Brain microvascular endothelial cell (primary cell): Measurements from ENCODE around the gene SPTBN5.
A peak's percentile ranks its signal among the peaks of the same experiment; 100 is the strongest.

Source experiments
- DNase-seq: peaks from one replicate; pipeline ENCODE4 v3.0.0-alpha.2; 2020
- H3K27ac ChIP-seq: fragments of 250-450 bp; sonication (Bioruptor Pico); 2 replicates; pipeline ENCODE4 v1.5.1; 2020; ENCODE audit warnings: mild to moderate bottlenecking, moderate library complexity
- H3K27me3 ChIP-seq: fragments of 250-450 bp; sonication (Bioruptor Pico); replicated peaks from 2 replicates; pipeline ENCODE4 v1.5.1; 2020; ENCODE audit warnings: mild to moderate bottlenecking
- H3K36me3 ChIP-seq: fragments of 250-450 bp; sonication (Bioruptor Pico); replicated peaks from 2 replicates; pipeline ENCODE4 v1.5.1; 2020; ENCODE audit warnings: mild to moderate bottlenecking
- H3K4me3 ChIP-seq: 2 replicates; pipeline ENCODE4 v1.5.1; 2011; ENCODE audit warnings: low read depth, mild to moderate bottlenecking, control low read depth, low read length, moderate library complexity
- in situ Hi-C: cut with HindIII; loops from 2 replicates; pipeline ENCODE4 v1.10.0; 2017; ENCODE audit warnings: low sequenced_read_pairs, low pct_ligation_motif_present
- TF ChIP-seq, protein P1 (sequence below): IDR thresholded peaks from 2 replicates; pipeline ENCODE4 v1.5.1; 2011; ENCODE audit warnings: low read depth, mild to moderate bottlenecking, moderate library complexity, low read length, control low read depth, inconsistent platforms; ENCODE audit errors: missing control alignments

Gene SPTBN5

DNA sequence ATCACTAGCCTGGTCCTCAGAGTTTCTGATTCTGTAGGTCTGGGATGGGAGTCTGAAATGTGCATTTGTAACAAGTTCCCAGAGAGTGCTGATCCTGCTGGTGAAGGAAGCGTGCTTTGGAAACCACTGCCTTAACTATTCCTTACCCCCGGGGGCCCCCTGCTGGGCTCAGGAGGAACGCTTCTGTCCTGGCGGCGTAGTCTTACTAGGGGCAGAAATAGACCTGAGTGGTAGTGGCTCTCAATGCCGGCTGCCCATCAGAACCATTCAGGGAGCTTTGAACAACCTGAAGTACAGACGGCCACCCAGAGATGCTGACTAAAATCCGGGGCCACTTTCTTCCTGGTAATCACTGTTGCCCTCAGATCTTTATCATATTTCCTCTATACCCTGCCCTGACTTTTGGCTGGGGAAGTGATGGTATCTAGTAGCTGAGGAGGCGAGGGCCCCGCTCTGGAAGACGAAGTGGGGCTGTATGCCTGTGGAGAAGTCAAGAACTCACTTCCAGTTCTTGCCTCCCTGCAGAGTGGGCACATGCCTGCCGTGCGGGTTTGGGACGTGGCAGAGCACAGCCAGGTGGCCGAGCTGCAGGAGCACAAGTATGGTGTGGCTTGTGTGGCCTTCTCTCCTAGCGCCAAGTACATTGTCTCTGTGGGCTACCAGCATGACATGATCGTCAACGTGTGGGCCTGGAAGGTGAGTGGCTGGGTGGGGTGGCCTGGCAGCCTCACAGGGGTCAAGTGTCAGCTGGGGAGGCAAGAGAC, 82.2 kb downstream of the SPTBN5 start:
- DNase-seq, result peak; percentile 79
- Histone ChIP-seq H3K4me3 (no peak overlapping the region), H3K27me3 (no peaks in the 10 kb centered on the region), H3K27ac (no peak overlapping the region), H3K36me3 (peaks cover 39% of the 10 kb centered on the region)
- TF ChIP-seq, protein P1, sequence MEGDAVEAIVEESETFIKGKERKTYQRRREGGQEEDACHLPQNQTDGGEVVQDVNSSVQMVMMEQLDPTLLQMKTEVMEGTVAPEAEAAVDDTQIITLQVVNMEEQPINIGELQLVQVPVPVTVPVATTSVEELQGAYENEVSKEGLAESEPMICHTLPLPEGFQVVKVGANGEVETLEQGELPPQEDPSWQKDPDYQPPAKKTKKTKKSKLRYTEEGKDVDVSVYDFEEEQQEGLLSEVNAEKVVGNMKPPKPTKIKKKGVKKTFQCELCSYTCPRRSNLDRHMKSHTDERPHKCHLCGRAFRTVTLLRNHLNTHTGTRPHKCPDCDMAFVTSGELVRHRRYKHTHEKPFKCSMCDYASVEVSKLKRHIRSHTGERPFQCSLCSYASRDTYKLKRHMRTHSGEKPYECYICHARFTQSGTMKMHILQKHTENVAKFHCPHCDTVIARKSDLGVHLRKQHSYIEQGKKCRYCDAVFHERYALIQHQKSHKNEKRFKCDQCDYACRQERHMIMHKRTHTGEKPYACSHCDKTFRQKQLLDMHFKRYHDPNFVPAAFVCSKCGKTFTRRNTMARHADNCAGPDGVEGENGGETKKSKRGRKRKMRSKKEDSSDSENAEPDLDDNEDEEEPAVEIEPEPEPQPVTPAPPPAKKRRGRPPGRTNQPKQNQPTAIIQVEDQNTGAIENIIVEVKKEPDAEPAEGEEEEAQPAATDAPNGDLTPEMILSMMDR, result peak; percentile 81
- in situ Hi-C loops, result no loop called here

DNA sequence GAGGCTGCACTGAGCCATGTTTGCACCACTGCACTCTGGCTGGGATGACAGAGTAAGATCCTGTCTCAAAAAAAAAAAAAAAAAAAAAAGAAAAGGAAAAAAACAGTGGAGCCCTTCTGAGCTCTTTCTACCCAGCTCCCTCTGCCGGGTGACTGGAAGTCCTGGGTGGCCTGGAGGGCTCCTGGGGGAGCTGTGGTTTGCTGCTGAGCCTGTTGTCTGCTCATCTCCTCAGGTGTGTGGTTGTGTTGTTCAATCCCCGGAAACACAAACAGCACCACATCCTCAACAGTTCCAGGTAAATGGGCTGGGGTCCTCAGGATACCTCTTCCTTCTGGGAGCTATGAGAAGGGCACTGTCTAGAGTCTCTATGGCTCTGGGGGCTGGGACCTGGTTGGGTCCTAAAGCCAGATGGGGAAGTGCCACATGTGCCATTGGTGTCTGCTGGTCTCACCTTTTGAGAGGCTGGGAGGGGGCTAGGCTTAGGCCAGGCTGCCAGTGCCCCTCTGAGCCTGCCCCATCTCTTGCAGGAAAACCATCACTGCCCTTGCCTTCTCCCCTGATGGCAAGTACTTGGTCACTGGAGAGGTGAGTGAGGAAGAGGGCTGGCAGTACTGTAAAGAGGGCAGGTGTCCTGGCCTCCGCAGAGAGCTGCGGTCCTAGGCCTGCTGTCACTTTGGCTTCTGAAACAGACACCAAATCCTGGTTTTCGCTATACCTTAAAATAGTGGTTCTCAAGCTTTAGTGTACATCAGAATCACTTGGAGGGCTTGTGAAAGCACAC, 83.0 kb downstream of the SPTBN5 start:
- no peak overlapping the region for H3K27ac ChIP-seq
- in situ Hi-C loops, result no loop called here

DNA sequence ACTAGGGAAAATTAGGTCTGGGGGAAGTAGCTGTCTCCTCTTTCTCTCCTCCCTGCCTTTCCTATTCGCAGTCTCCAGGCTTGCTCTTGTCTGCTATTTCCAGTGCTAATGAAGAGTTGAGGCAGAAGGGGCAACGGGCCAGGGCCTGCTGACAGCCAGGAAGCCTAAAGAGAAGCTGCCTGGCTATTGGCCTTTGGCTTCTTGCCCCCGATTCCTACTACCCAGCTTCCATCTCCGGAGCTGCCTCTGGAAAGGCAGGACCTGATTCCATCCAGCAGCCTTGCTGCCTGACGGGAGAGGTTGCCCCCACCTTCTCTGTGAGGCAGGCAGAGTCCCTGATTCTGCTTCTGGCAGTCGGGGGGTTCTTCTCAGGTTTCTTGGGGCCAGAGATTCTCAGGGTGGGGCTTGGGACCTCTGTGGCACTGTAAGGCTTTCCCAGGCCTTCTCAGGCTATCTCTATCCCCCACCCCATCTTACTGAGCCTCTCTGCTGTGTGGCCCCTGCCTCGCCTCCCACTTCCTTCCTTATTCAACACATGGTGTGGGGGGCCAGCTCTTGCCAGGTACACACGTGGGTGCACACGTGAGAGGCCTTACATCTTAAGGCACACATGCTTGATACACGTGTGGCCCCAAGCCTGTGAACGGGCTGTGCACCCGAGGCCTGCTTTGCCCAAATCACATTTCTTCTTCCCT, 84.2 kb downstream of the SPTBN5 start:
- no peak overlapping the region for H3K27ac ChIP-seq
- no peaks in the 10 kb centered on the region for H3K27me3 ChIP-seq
- no peak for DNase-seq
- H3K4me3 ChIP-seq, result no peak overlapping the region
- H3K36me3 ChIP-seq, result peaks cover 27% of the 10 kb centered on the region
- in situ Hi-C loops, result no loop called here
- TF ChIP-seq, protein P1, result no peak

More for the DNA sequence above, 83.0 kb downstream of the SPTBN5 start:
- H3K36me3 ChIP-seq, result peaks cover 33% of the 10 kb centered on the region
- TF ChIP-seq, protein P1, result peak; percentile 29
- H3K27me3 ChIP-seq, result no peaks in the 10 kb centered on the region
- DNase-seq, result no peak
- no peak overlapping the region for H3K4me3 ChIP-seq

DNA sequence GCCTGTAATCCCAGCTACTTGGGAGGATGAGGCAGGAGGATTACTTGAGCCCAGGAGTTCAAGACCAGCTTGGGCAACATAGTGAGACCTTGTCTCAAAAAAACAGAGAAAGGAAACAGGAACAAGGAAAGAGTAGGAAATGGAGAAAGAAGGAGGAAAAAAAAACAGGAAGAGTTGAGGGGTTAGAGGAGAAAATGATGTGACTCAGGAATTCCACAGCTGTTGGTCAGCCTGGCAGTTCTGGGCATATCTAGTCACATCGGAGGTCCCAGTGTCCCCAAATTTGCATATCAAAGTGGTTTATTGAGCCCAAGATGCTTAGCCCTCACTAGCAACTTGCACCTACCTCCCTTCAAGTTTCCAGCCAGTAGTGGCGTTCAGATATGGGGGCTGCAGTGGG, 84.7 kb downstream of the SPTBN5 start:
- DNase-seq, result no peak
- in situ Hi-C loops, result no loop called here
- Histone ChIP-seq H3K4me3 (no peak overlapping the region), H3K27me3 (no peaks in the 10 kb centered on the region), H3K36me3 (peaks cover 21% of the 10 kb centered on the region), H3K27ac (no peak overlapping the region)
- TF ChIP-seq, protein P1, result no peak

DNA sequence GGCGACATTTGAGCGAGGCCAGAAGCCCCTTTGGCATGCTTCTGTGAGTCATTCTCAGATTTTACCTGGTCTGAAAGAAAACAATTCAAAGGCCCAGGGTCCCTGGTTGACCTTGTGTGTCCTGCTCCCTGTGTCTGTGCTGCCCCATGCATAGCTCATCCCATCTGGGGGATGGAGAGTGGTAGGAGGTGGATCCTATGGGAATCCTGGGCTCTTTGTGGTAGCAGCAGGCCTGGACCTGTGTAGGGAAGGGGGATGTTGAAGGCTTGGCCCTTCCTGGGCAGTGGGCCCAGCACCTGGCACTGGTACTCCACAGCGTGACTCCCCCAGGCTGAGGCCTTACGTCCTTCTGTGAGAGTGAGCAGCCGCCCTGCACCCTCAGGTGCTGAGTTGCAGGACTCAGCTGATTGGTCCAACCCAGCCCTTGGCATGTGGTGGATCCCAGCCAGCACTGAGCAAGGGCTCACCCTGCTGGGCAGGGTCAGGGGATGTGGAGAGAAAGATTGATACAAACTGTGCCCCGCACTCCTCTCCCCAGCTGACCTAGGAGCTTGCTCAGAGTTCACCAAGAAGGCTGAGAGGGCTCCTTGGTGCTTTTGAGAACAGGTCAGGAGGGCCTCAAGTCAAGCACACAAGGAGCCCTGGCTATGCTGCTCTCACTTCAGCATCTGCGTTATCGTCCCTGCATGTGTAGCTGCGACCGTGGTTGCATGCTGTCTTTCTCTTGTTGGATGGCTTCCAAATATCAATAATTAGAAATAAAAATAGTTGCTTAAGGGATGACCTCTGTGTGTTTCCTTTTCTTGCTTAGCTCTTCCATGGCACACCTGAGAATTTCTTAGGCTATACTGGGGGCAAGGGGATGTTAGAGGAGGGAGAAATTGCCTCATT, 87.3 kb downstream of the SPTBN5 start:
- in situ Hi-C loops, result no loop called here
- Histone ChIP-seq H3K4me3 (no peak overlapping the region), H3K27ac (no peak overlapping the region), H3K36me3 (no peaks in the 10 kb centered on the region), H3K27me3 (no peaks in the 10 kb centered on the region)
- TF ChIP-seq, protein P1, result peak; percentile 18
- DNase-seq, result no peak
